Lower lobe of right lung (tissue), 2 donors: ENCODE measurements around the gene CDKAL1. TPM values are rescaled to one million over a fixed set of nuclear protein-coding genes. Genes with fewer than 3 reads are reported as not detected.
"Not testable (repeated sequence)": the region's sequence is repeated elsewhere in the genome, so short reads cannot be mapped to it uniquely, and the experiment has no call there.

ENCODE experiments used
- ATAC-seq, 2 donors: fragments of 200-7000 bp; cut with Tn5 transposase; one replicate each; pipeline ENCODE4 v1.9.1; 2020 to 2022; ENCODE audit warnings: mild to moderate bottlenecking in 2 of 2, moderate library complexity in 2 of 2
- DNase-seq: peaks from one replicate; pipeline ENCODE4 v3.0.0-alpha.2; 2020
- H3K27ac ChIP-seq: fragments of 200-600 bp; one replicate; pipeline ENCODE4 v1.8.0; 2022
- H3K27me3 ChIP-seq: fragments of 200-600 bp; one replicate; pipeline ENCODE4 v1.8.0; 2022; ENCODE audit warnings: low read depth
- H3K36me3 ChIP-seq: fragments of 200-600 bp; one replicate; pipeline ENCODE4 v1.8.0; 2022; ENCODE audit warnings: mild to moderate bottlenecking
- H3K4me1 ChIP-seq: fragments of 200-600 bp; one replicate; pipeline ENCODE4 v1.8.0; 2022
- H3K4me3 ChIP-seq: fragments of 200-600 bp; one replicate; pipeline ENCODE4 v1.8.0; 2022; ENCODE audit warnings: mild to moderate bottlenecking
- H3K9me3 ChIP-seq: fragments of 200-600 bp; one replicate; pipeline ENCODE4 v1.8.0; 2022
- intact Hi-C: fragments of 100-400 bp; cut with DNase I; formaldehyde crosslinking; loops from one replicate; pipeline ENCODE4 v1.11.0; 2022
- total RNA-seq: library from RNA; stranded (reverse); fragmentation: NEBNext Ultra II Directional; extraction: Animal tissue kit (Norgen Biotek cat#: 25700); gene quantifications from one replicate; pipeline ENCODE4 v1.2.1, GENCODE V29; 2021
- TF ChIP-seq, protein P1 (sequence below): fragments of 200-600 bp; IDR thresholded peaks from one replicate; pipeline ENCODE4 v1.8.0; 2022; ENCODE audit warnings: antibody characterized with exemption, mild to moderate bottlenecking
- donor health status: DM: no; HTN: yes; CAD: no; lungs with severe emphysema.

The CDKAL1 gene
- total RNA-seq, 1 donor from 2014 or later: 16.0 TPM

DNA sequence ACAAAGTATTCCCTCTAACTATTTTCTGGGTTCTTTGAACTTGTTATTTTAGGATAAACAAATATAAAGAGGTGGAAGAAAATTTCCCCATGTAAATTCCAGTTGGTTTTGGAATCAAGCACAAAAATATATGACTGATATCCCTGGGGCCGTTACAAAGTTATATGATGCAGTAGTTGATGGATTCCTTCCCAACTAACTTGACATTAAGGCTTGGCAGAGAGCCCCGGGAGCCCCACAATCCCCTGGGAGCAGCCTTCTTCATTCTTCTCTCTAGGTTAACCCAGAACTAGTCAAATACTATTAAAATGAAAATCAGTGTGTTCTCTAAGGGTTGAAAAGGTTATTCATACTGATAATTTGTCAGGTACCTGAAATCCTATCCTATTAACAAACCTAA is 550.4 kb downstream of the CDKAL1 start:
- no peaks in the 10 kb centered on the region for H3K36me3 ChIP-seq
- H3K4me3 ChIP-seq: no peak overlapping the region
- no peaks in the 10 kb centered on the region for H3K9me3 ChIP-seq
- intact Hi-C loops: no loop called here
- DNase-seq (no peak), ATAC-seq (no peak)
- H3K4me1 ChIP-seq: no peaks in the 10 kb centered on the region
- no peaks in the 10 kb centered on the region for H3K27me3 ChIP-seq
- TF ChIP-seq, protein P1, sequence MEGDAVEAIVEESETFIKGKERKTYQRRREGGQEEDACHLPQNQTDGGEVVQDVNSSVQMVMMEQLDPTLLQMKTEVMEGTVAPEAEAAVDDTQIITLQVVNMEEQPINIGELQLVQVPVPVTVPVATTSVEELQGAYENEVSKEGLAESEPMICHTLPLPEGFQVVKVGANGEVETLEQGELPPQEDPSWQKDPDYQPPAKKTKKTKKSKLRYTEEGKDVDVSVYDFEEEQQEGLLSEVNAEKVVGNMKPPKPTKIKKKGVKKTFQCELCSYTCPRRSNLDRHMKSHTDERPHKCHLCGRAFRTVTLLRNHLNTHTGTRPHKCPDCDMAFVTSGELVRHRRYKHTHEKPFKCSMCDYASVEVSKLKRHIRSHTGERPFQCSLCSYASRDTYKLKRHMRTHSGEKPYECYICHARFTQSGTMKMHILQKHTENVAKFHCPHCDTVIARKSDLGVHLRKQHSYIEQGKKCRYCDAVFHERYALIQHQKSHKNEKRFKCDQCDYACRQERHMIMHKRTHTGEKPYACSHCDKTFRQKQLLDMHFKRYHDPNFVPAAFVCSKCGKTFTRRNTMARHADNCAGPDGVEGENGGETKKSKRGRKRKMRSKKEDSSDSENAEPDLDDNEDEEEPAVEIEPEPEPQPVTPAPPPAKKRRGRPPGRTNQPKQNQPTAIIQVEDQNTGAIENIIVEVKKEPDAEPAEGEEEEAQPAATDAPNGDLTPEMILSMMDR: no peak
- no peak overlapping the region for H3K27ac ChIP-seq

DNA sequence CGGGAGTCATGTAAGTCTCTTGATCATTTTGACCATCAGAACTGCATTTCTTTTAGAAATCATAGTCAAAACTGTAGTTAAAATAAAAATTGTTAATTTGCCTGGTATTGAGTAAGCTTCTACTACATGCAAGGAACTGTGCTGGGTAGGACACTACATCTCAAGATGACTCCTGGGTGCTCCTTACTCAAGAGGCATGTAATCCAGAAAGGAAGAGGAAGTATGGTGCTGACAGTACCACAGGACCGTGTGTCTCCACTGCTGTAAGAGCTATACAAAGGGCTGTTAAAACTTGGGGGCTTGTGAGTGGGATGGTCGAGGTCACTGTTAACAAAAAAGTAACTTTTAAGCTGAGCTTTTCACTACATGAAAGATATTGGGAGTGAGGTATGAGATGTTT is 551.0 kb downstream of the CDKAL1 start:
- intact Hi-C loops: no loop called here
- no peak overlapping the region for H3K27ac ChIP-seq
- TF ChIP-seq, protein P1: no peak

DNA sequence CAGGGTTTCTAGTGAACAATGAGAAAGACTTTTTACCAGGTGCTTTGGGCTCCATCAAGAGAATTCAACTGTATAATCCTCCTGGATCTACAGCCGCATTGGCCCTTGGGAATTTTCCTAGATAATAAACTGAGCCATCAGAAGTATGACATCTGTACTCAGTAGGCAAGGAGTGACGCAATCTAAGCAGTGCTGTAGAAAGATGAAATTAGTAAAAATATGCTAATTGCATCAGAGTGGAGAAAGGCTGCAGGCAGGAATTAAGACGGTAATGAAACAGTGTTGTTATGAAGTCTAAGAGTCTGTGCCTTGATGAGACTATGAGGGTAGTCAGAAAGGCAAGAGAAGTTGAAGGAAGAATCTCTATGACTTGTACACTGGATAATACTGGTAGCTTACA is 551.4 kb downstream of the CDKAL1 start:
- ATAC-seq: no peak
- intact Hi-C loops: no loop called here

More for the DNA sequence above, 551.0 kb downstream of the CDKAL1 start:
- H3K36me3 ChIP-seq: no peaks in the 10 kb centered on the region
- H3K27me3 ChIP-seq: no peaks in the 10 kb centered on the region
- no peak for DNase-seq
- H3K4me1 ChIP-seq: no peaks in the 10 kb centered on the region
- no peak overlapping the region for H3K4me3 ChIP-seq
- no peaks in the 10 kb centered on the region for H3K9me3 ChIP-seq
- no peak for ATAC-seq

DNA sequence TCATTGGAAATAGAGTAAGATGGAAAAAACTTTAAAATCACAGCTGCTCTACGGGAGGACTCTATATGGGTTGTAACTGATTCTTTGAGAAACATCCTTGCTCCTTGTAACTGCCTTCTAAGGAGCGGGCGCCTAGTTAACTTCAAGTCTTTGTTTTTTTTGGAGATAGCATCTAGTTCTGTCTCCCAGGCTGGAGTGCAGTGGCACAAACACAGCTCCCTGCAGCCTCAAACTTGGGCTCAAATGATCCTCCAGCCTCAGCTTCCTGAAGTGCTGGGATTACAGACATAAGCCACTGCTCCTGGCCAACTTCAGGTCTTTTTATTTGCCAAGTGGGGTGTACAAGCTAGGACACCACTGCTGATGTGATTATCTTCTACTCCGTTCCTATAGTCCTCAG is 552.9 kb downstream of the CDKAL1 start:
- H3K27me3 ChIP-seq: no peaks in the 10 kb centered on the region
- no peak overlapping the region for H3K27ac ChIP-seq
- no peak overlapping the region for H3K4me3 ChIP-seq
- intact Hi-C loops: no loop called here
- no peaks in the 10 kb centered on the region for H3K9me3 ChIP-seq
- no peaks in the 10 kb centered on the region for H3K4me1 ChIP-seq
- DNase-seq: no peak
- ATAC-seq: no peak
- TF ChIP-seq, protein P1: no peak
- no peaks in the 10 kb centered on the region for H3K36me3 ChIP-seq

More for the DNA sequence above, 551.4 kb downstream of the CDKAL1 start:
- Histone ChIP-seq H3K27me3 (no peaks in the 10 kb centered on the region), H3K36me3 (no peaks in the 10 kb centered on the region), H3K4me3 (no peak overlapping the region), H3K4me1 (no peaks in the 10 kb centered on the region), H3K9me3 (no peaks in the 10 kb centered on the region), H3K27ac (no peak overlapping the region)
- TF ChIP-seq, protein P1: no peak
- DNase-seq: no peak

DNA sequence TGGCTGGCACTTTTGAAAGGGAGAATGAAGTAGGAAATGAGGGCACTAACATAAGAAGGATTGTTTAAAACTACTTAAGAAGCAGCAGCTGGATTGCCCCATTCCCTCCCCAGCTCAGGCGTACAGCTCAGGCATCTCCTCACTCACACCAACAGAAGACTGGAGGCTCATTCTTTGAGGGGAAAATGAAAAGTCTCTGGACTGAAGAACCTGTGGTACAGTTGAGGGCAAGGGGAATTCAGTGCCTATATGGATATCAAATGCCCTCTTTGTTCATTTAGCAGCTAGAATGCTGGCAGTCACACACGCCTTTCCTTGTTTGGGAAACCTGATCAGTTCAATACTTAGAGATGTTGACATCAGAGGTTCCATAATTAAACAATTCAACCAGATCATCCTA is 557.2 kb downstream of the CDKAL1 start:
- intact Hi-C loops: no loop called here
- TF ChIP-seq, protein P1: no peak
- H3K36me3 ChIP-seq: no peaks in the 10 kb centered on the region
- no peak for DNase-seq
- H3K27ac ChIP-seq: no peak overlapping the region
- H3K4me3 ChIP-seq: no peak overlapping the region
- ATAC-seq: no peak
- H3K9me3 ChIP-seq: no peaks in the 10 kb centered on the region
- no peaks in the 10 kb centered on the region for H3K27me3 ChIP-seq
- H3K4me1 ChIP-seq: no peaks in the 10 kb centered on the region

DNA sequence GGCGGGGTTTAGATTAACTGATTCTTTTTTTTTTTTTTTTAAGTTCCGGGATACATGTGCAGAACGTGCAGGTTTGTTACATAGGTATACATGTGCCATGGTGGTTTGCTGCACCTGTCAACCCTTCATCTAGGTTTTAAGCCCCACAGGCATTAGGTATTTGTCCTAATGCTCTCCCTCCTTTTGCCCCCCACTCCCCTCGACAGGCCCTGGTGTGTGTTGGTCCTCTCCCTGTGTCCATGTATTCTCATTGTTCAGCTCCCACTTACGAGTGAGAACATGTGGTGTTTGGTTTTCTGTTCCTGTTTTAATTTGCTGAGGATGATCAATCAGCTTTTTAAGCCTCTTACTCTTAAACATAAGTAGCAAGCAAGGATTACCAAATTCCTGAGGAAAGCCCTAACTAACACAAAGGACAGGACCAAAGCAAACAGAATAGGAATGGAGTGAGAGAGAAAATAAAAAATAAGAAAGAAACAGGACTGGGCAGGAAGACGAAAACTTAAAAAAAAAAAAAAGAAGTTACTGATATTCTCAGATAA is 558.0 kb downstream of the CDKAL1 start:
- H3K36me3 ChIP-seq, DNase-seq, H3K9me3 ChIP-seq, H3K4me1 ChIP-seq, H3K27ac ChIP-seq, intact Hi-C loops, H3K27me3 ChIP-seq, H3K4me3 ChIP-seq, ATAC-seq: not testable (repeated sequence)
